Neural cell (in vitro differentiated cells): ENCODE data around the gene PANX1.

ENCODE experiments used
- SMC3 ChIP-seq: fragments of 450-650 bp; conservative IDR thresholded peaks from 2 replicates; pipeline ENCODE4 v1.6.1; 2014; ENCODE audit warnings: antibody characterized with exemption, mild to moderate bottlenecking, moderate library complexity; ENCODE audit not compliant: poor library complexity
- TF ChIP-seq, protein P1 (sequence below): fragments of 450-650 bp; IDR thresholded peaks from 2 replicates; pipeline ENCODE4 v1.5.1; 2014; ENCODE audit warnings: antibody characterized with exemption, mild to moderate bottlenecking, moderate library complexity; ENCODE audit not compliant: poor library complexity, severe bottlenecking

- TF ChIP-seq, protein P1, sequence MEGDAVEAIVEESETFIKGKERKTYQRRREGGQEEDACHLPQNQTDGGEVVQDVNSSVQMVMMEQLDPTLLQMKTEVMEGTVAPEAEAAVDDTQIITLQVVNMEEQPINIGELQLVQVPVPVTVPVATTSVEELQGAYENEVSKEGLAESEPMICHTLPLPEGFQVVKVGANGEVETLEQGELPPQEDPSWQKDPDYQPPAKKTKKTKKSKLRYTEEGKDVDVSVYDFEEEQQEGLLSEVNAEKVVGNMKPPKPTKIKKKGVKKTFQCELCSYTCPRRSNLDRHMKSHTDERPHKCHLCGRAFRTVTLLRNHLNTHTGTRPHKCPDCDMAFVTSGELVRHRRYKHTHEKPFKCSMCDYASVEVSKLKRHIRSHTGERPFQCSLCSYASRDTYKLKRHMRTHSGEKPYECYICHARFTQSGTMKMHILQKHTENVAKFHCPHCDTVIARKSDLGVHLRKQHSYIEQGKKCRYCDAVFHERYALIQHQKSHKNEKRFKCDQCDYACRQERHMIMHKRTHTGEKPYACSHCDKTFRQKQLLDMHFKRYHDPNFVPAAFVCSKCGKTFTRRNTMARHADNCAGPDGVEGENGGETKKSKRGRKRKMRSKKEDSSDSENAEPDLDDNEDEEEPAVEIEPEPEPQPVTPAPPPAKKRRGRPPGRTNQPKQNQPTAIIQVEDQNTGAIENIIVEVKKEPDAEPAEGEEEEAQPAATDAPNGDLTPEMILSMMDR: no peak
- no peak for TF ChIP-seq SMC3
Measured at GRCh38 chr11:94212898-94213297, 84.3 kb downstream of the PANX1 start.
